Left lung (tissue), 10 donors: Measurements from ENCODE around the gene TMEM86A. TPM values are rescaled to one million over a fixed set of nuclear protein-coding genes. Genes with fewer than 3 reads are reported as not detected.
"Not testable (repeated sequence)": the region's sequence is repeated elsewhere in the genome, so short reads cannot be mapped to it uniquely, and the experiment has no call there.

ENCODE experiments used
- ATAC-seq: fragments of 200-7000 bp; cut with Tn5 transposase; one replicate; pipeline ENCODE4 v1.9.1; 2020; ENCODE audit warnings: moderate library complexity
- DNase-seq, 4 donors: peaks; one replicate each; pipeline ENCODE4 v3.0.0-alpha.2; 2013 to 2020
- H3K27ac ChIP-seq, 2 donors: fragments of 200-600 bp; sonication (generic) in 1 of 2; one replicate each; pipeline versions ENCODE4 v1.5.0 to v1.8.0; 2020 to 2021
- H3K27me3 ChIP-seq, 2 donors: fragments of 200-600 bp; sonication (generic) in 1 of 2; one replicate each; pipeline versions ENCODE4 v1.5.0 to v1.8.0; 2020 to 2021
- H3K36me3 ChIP-seq, 2 donors: fragments of 200-600 bp; sonication (generic) in 1 of 2; one replicate each; pipeline versions ENCODE4 v1.5.0 to v1.8.0; 2020 to 2021
- H3K4me1 ChIP-seq, 2 donors: fragments of 200-600 bp; one replicate each; pipeline ENCODE4 v1.8.0; 2021
- H3K4me3 ChIP-seq, 2 donors: fragments of 200-600 bp; sonication (generic) in 1 of 2; one replicate each; pipeline versions ENCODE4 v1.5.0 to v1.8.0; 2020 to 2021; ENCODE audit warnings: mild to moderate bottlenecking in 1 of 2
- H3K9me3 ChIP-seq, 2 donors: fragments of 200-600 bp; sonication (generic) in 1 of 2; one replicate each; pipeline versions ENCODE4 v1.5.0 to v1.8.0; 2020 to 2021
- intact Hi-C, 2 donors: fragments of 100-400 bp; cut with DNase I; formaldehyde crosslinking; loops; one replicate each; pipeline versions ENCODE4 v1.11.2 to v1.14.2; 2022
- polyA plus RNA-seq, 6 donors: library from polyadenylated mRNA; unstranded; fragments of 120-200 nt; gene quantifications; one replicate each; pipeline ENCODE4 v1.2.1, GENCODE V29; 2013; ENCODE audit not compliant: insufficient read length in 6 of 6
- total RNA-seq, 2 donors: library from RNA; stranded (reverse); fragmentation: NEBNext Ultra II Directional; extraction: Animal tissue kit (Norgen Biotek cat#: 25700); gene quantifications; one replicate each; pipeline ENCODE4 v1.2.1, GENCODE V29; 2021
- TF ChIP-seq, protein P1 (sequence below), 2 donors: fragments of 200-600 bp; sonication (generic) in 1 of 2; IDR thresholded peaks; one replicate each; pipeline versions ENCODE4 v1.5.0 to v1.8.0; 2021; ENCODE audit warnings: antibody characterized with exemption in 2 of 2
- donor health status: DM: no; HTN: yes; CAD: no.
- donor health status: DM: no; HTN: no; CAD: no.

The TMEM86A gene
- total and polyA plus RNA-seq, 8 donors = 3.2 to 9.1 (median 3.8) TPM

DNA sequence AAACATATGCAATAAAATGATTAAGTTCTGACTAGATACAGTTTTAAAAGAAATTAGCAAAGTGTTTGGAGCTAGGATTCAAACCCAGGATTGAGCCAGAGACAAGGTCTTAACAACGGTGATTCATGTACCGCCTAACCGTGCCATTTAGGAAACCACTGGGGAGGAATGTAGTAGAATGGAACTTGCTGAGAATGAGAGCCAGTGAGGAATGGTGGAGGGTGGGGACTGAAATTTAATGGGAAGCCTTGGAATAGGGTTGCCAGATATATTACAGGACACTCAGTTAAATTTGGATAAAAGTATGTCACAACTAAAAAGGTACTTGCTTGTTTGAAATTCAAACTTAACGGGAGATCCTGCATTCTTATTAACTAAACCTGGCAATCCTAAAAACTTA lies 30.4 kb upstream of the TMEM86A start:
- H3K27me3 ChIP-seq = no peaks in the 10 kb centered on the region

DNA sequence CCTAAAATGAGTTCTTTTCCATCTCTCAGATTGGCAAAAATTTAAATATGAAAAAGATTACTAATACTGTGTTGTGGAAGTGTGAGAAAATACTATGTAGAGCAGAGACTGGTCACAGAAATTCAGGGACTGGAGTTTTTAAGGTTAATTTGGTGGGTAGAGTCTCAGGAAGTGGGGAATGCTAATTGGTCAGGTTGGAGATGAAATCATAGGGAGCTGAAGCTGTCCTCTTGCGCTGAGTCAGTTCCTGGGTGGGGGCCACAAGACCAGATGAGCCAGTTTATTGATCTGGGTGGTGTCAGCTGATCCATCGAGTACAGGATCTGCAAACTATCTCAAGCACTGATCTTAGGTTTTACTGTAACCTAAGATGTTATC lies 29.4 kb upstream of the TMEM86A start:
- H3K27ac ChIP-seq = no peak overlapping the region
- TF ChIP-seq, protein P1, sequence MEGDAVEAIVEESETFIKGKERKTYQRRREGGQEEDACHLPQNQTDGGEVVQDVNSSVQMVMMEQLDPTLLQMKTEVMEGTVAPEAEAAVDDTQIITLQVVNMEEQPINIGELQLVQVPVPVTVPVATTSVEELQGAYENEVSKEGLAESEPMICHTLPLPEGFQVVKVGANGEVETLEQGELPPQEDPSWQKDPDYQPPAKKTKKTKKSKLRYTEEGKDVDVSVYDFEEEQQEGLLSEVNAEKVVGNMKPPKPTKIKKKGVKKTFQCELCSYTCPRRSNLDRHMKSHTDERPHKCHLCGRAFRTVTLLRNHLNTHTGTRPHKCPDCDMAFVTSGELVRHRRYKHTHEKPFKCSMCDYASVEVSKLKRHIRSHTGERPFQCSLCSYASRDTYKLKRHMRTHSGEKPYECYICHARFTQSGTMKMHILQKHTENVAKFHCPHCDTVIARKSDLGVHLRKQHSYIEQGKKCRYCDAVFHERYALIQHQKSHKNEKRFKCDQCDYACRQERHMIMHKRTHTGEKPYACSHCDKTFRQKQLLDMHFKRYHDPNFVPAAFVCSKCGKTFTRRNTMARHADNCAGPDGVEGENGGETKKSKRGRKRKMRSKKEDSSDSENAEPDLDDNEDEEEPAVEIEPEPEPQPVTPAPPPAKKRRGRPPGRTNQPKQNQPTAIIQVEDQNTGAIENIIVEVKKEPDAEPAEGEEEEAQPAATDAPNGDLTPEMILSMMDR (IDR thresholded peaks at IDR 0.05) = no peak
- ATAC-seq = no peak
- intact Hi-C loops = no loop called here
- H3K4me3 ChIP-seq = no peak overlapping the region
- no peaks in the 10 kb centered on the region for H3K36me3 ChIP-seq
- DNase-seq = no peak
- H3K4me1 ChIP-seq = peaks cover 0 to 5% of the 10 kb centered on the region in 2 donors
- H3K9me3 ChIP-seq = no peaks in the 10 kb centered on the region
- H3K27me3 ChIP-seq = no peaks in the 10 kb centered on the region

More for the DNA sequence above, 30.4 kb upstream of the TMEM86A start:
- Histone ChIP-seq H3K4me3 (no peak overlapping the region), H3K36me3 (no peaks in the 10 kb centered on the region), H3K4me1 (peaks cover 0 to 5% of the 10 kb centered on the region in 2 donors), H3K27ac (no peak overlapping the region), H3K9me3 (no peaks in the 10 kb centered on the region)
- DNase-seq (no peak), ATAC-seq (no peak)
- intact Hi-C loops = no loop called here
- TF ChIP-seq, protein P1 (IDR thresholded peaks at IDR 0.05) = no peak

DNA sequence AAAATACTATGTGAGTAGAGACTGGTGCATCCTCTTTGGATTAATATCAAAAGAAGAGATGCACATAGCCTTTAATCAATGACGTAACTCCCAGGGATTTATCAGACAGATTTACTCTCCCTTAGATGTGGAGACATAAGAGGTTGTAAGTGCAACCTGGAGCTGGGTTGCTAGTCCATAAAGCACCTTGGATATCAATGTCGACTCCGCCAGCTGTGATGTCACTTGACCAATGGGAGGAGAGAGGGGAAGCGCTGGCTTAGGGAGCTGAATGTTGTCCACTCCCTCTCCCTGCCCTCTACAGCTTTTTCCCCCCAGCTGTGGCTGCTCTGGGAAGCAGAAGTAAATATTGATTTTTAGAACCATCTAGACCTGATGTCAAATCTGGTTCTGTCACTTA lies 28.9 kb upstream of the TMEM86A start:
- TF ChIP-seq, protein P1 (IDR thresholded peaks at IDR 0.05) = no peak
- Histone ChIP-seq H3K4me3 (no peak overlapping the region), H3K27me3 (no peaks in the 10 kb centered on the region), H3K36me3 (no peaks in the 10 kb centered on the region), H3K27ac (no peak overlapping the region), H3K9me3 (no peaks in the 10 kb centered on the region), H3K4me1 (peaks cover 0 to 5% of the 10 kb centered on the region in 2 donors)
- intact Hi-C loops = no loop called here
- DNase-seq (no peak), ATAC-seq (no peak)

DNA sequence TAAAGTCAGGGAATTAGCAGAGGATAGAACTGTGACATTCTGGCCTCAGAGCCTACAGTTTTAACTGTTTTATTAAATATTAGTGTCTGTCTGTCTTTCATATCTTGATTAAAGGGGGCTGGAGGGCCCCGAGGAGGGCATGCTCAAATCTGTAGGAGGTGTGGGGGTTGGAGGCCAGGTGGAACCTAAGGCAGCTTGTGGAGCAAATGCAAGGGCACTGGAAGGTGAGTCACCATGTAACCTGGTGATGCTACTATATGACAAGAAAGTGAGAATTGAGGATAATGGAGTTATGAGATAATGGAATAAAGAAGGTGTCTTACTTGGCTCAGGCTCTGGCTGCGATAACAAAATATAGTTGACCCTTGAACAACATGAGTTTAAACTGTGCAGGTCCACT lies 27.3 kb upstream of the TMEM86A start:
- ATAC-seq (no peak), DNase-seq (no peak)
- Histone ChIP-seq H3K4me3 (no peak overlapping the region), H3K9me3 (no peaks in the 10 kb centered on the region), H3K36me3 (no peaks in the 10 kb centered on the region), H3K27ac (no peak overlapping the region), H3K4me1 (peaks cover 0 to 5% of the 10 kb centered on the region in 2 donors), H3K27me3 (no peaks in the 10 kb centered on the region)
- TF ChIP-seq, protein P1 (IDR thresholded peaks at IDR 0.05) = no peak
- intact Hi-C loops = no loop called here

DNA sequence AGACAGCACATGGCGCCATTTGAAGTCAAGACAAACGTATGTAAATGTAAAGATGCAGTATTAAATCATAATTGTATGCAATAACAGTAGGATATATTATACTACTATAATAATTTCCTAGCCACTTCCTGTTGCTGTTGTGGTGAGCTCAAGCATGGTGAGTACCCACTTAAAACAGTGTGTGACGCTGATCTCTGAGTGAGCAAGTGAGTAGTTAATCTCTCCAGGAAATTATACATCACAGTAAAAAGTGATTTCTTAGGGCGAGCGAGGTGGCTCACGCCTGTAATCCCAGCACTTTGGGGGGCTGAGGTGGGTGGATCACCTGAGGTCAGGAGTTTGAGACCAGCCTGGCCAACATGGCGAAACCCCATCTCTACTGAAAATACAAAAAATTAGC lies 26.4 kb upstream of the TMEM86A start:
- H3K9me3 ChIP-seq, intact Hi-C loops, H3K4me3 ChIP-seq, H3K27me3 ChIP-seq, H3K4me1 ChIP-seq, DNase-seq, H3K27ac ChIP-seq, H3K36me3 ChIP-seq: not testable (repeated sequence)
- ATAC-seq = peak; percentile 64

DNA sequence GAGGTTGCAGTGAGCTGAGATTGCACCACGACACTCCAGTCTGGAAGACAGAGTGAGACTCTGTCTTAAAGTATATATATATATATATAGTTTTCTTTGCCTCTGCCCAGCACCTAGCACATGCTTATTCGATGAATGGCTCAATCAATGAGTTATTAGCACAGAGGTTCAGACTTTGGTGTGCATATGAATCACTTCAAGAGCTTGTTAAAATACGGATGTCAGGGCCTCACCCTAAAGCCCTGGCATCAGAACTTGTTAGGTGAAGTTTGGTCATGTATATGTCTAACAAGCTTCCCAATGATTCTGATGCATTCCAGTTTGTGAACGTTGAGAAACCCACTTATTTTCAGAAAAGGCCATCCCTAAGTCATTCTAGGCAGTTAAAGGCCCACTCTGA lies 21.8 kb upstream of the TMEM86A start:
- DNase-seq (no peak), ATAC-seq (no peak)
- no peak overlapping the region for H3K4me3 ChIP-seq
- H3K27me3 ChIP-seq = no peaks in the 10 kb centered on the region
- no peak overlapping the region for H3K27ac ChIP-seq
- intact Hi-C loops = no loop called here
- H3K4me1 ChIP-seq = no peaks in the 10 kb centered on the region
- no peaks in the 10 kb centered on the region for H3K36me3 ChIP-seq
- TF ChIP-seq, protein P1 (IDR thresholded peaks at IDR 0.05) = no peak
- H3K9me3 ChIP-seq = no peaks in the 10 kb centered on the region
